ENCODE measurements around the gene BMPR1B. TPM values are rescaled to one million over a fixed set of nuclear protein-coding genes. Genes with fewer than 3 reads are reported as not detected.

Gene BMPR1B
- total RNA-seq, 3 donors from 2014 or later: 0.64 to 7.2 (median 2.0) TPM

DNA sequence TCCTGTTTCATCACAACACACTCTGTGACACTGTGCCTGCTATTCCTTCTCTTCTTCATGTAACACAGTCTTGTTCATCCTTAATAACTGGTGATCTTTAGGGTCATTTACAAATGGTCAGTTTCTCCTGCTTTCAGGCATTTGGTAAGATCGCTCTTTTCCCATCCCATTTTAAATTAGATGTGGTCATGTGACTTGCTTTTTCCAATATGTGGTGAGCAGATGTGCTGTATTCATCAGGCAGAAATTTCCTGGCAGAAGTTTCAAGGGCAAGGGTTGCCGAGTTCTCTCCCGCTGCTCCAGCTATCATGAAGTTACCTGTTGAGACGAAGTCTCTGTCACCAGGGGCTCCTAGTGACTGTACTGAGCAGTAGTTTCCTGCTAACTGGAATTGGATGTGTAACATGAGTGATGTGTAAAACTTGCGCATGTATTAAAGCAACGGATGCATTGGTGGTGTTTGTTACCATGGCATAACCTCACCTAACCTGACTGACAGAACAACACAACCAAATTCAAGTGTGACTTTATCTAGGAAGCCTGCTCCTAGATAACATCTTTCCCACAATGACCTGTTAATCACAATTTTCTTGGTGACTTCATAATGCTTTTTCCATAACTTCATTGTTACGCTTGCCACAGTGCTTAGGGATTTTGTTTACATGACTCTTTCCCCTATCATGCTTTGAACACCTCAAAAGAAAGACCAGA, 29.5 kb upstream of the BMPR1B start:
- Histone ChIP-seq H3K4me3 (no peak overlapping the region), H3K4me1 (no peaks in the 10 kb centered on the region), H3K36me3 (no peaks in the 10 kb centered on the region), H3K27ac (no peak overlapping the region), H3K9me3 (no peaks in the 10 kb centered on the region), H3K27me3 (no peaks in the 10 kb centered on the region)
- DNase-seq (ENCODE audit: low spot score in 2 of 2): no peak
- TF ChIP-seq POLR2A (IDR thresholded peaks at IDR 0.05) (no peak), POLR2AphosphoS5 (IDR thresholded peaks at IDR 0.05) (no peak)
- TF ChIP-seq, protein P1, sequence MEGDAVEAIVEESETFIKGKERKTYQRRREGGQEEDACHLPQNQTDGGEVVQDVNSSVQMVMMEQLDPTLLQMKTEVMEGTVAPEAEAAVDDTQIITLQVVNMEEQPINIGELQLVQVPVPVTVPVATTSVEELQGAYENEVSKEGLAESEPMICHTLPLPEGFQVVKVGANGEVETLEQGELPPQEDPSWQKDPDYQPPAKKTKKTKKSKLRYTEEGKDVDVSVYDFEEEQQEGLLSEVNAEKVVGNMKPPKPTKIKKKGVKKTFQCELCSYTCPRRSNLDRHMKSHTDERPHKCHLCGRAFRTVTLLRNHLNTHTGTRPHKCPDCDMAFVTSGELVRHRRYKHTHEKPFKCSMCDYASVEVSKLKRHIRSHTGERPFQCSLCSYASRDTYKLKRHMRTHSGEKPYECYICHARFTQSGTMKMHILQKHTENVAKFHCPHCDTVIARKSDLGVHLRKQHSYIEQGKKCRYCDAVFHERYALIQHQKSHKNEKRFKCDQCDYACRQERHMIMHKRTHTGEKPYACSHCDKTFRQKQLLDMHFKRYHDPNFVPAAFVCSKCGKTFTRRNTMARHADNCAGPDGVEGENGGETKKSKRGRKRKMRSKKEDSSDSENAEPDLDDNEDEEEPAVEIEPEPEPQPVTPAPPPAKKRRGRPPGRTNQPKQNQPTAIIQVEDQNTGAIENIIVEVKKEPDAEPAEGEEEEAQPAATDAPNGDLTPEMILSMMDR (IDR thresholded peaks at IDR 0.05): no peak
- intact Hi-C loops (cut with DNase I; ENCODE audit: low total_unique reads): no loop called here

DNA sequence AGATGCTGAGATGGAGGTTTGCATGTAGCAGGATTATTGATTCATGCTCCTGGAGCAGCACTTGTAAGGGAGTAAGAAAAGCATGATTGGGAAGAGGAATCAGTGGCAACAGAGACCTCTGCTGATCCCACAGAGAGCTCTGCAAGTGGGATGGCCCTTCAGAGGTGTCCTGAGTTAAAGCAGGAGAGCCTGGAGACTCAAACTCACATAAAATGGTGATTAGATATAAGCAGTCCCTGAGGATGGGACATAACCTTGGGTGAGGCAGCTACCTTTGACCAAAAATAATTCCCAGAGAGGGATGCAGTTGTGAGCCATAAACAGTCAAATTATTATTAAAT, 25.4 kb upstream of the BMPR1B start:
- no peak for DNase-seq (ENCODE audit: low spot score in 2 of 2)
- intact Hi-C loops (cut with DNase I; ENCODE audit: low total_unique reads): no loop called here
- H3K4me1 ChIP-seq: no peaks in the 10 kb centered on the region
- no peaks in the 10 kb centered on the region for H3K36me3 ChIP-seq
- H3K27ac ChIP-seq: no peak overlapping the region
- H3K27me3 ChIP-seq: no peaks in the 10 kb centered on the region
- no peak overlapping the region for H3K4me3 ChIP-seq
- H3K9me3 ChIP-seq: no peaks in the 10 kb centered on the region
- no peak for TF ChIP-seq POLR2AphosphoS5 (IDR thresholded peaks at IDR 0.05)
- TF ChIP-seq, protein P1 (IDR thresholded peaks at IDR 0.05): no peak
- TF ChIP-seq POLR2A (IDR thresholded peaks at IDR 0.05): no peak

DNA sequence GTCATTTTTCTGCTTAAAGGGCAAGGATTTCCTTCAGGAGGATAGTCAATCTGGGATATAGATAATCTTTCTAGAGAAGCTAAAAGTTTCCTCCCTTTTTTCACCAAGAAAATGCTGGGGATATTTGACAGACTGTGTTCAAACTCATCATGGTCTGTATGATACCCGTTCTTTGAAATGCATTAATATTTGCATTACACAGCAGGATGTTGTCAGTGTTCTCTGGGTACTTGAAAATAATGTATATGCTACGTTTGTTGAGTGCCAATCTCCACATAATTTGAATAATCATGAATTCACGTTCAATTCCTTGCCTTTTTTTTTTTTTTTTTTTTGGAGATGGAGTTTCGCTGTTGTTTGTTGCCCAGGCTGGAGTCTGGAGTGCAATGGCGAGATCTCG, 18.0 kb upstream of the BMPR1B start:
- H3K27me3 ChIP-seq: no peaks in the 10 kb centered on the region
- no peak for DNase-seq (ENCODE audit: low spot score in 2 of 2)
- intact Hi-C loops (cut with DNase I; ENCODE audit: low total_unique reads): no loop called here
- H3K27ac ChIP-seq: no peak overlapping the region
- no peaks in the 10 kb centered on the region for H3K9me3 ChIP-seq
- no peak overlapping the region for H3K4me3 ChIP-seq
- H3K36me3 ChIP-seq: no peaks in the 10 kb centered on the region
- no peaks in the 10 kb centered on the region for H3K4me1 ChIP-seq
- TF ChIP-seq POLR2A (IDR thresholded peaks at IDR 0.05) (no peak), POLR2AphosphoS5 (IDR thresholded peaks at IDR 0.05) (no peak)
- TF ChIP-seq, protein P1 (IDR thresholded peaks at IDR 0.05): no peak

DNA sequence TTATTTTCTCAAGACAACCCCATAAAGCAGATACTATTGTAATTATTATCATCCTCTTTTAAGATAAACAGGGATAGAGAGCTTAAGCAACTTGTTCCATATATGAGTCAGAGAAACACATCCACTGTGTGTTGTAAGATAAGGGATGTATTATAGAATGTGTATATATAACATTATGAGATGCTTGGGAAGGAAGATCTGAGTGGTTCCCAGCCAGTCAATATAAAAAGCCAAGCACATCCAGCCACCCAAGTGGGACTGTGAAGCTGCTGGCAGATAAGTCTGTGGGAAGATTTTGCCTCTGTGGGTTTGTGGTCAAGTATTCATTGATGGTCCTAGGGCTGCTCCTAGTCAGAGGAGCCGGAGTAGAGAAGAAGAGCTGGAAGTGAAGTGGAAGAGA, 16.5 kb upstream of the BMPR1B start:
- Histone ChIP-seq H3K4me3 (no peak overlapping the region), H3K27me3 (no peaks in the 10 kb centered on the region), H3K27ac (no peak overlapping the region), H3K9me3 (no peaks in the 10 kb centered on the region), H3K4me1 (no peaks in the 10 kb centered on the region), H3K36me3 (no peaks in the 10 kb centered on the region)
- no peak for DNase-seq (ENCODE audit: low spot score in 2 of 2)
- intact Hi-C loops (cut with DNase I; ENCODE audit: low total_unique reads): no loop called here
- TF ChIP-seq, protein P1 (IDR thresholded peaks at IDR 0.05): no peak
- TF ChIP-seq POLR2AphosphoS5 (IDR thresholded peaks at IDR 0.05) (no peak), POLR2A (IDR thresholded peaks at IDR 0.05) (no peak)

DNA sequence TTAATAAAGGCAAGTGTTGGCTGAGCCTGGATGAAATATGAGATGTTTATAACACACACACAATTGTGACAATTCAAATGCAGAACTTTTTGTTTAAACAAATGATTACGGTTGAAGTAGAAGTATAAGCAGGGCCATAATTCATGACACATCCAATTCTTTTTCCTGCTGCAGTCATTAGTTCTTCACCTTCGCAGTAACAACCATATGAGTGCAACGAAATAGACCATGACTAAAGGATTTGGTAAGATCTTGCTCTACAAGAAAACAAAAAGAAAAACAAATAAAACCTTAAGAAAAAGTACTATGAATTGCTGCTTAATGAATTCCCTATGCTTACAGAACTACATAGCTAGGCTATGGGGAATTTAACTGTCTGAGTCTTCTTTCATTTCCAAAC, 13.9 kb upstream of the BMPR1B start:
- Histone ChIP-seq H3K4me3 (no peak overlapping the region), H3K36me3 (no peaks in the 10 kb centered on the region), H3K27ac (no peak overlapping the region), H3K27me3 (no peaks in the 10 kb centered on the region), H3K4me1 (no peaks in the 10 kb centered on the region), H3K9me3 (no peaks in the 10 kb centered on the region)
- DNase-seq (ENCODE audit: low spot score in 2 of 2): no peak
- intact Hi-C loops (cut with DNase I; ENCODE audit: low total_unique reads): no loop called here
- TF ChIP-seq POLR2AphosphoS5 (IDR thresholded peaks at IDR 0.05) (no peak), POLR2A (IDR thresholded peaks at IDR 0.05) (no peak)
- TF ChIP-seq, protein P1 (IDR thresholded peaks at IDR 0.05): no peak
